Anterior cingulate cortex (tissue), 58 donors: ENCODE results near the gene TSHZ3.

Experiments
- DNase-seq, 58 donors: peaks; one replicate each; lab custom pipeline; 2025; lab: John Stamatoyannopoulos, UW

TSHZ3 gene

GRCh38 chr19:31355665-31356289, 6.5 kb upstream of the TSHZ3 start:
- no peak for DNase-seq

GRCh38 chr19:31354799-31355664, 5.8 kb upstream of the TSHZ3 start:
- no peak for DNase-seq

GRCh38 chr19:31354316-31354715, 5.1 kb upstream of the TSHZ3 start:
- no peak for DNase-seq

GRCh38 chr19:31353833-31354232, 4.6 kb upstream of the TSHZ3 start:
- DNase-seq: no peak

GRCh38 chr19:31352782-31353651, 3.8 kb upstream of the TSHZ3 start:
- no peak for DNase-seq

GRCh38 chr19:31352296-31352781, 3.1 kb upstream of the TSHZ3 start:
- DNase-seq: no peak

- peak in 1 of 58 donors; percentile 16 for DNase-seq
These were observed 2.6 kb upstream of the TSHZ3 start for GRCh38 chr19:31351855-31352195.

- DNase-seq: peak in 3 of 58 donors; percentile 9 to 23 (median 16)
These were observed 2.0 kb upstream of the TSHZ3 start for GRCh38 chr19:31351056-31351854.

GRCh38 chr19:31350693-31351055, 1.4 kb upstream of the TSHZ3 start:
- peak in 18 of 58 donors; percentile 10 to 54 (median 28) for DNase-seq

GRCh38 chr19:31350033-31350692, 927 bp upstream of the TSHZ3 start:
- peak in 1 of 58 donors; percentile 16 for DNase-seq

GRCh38 chr19:31348481-31349159, 616 bp downstream of the TSHZ3 start:
- peak in 4 of 58 donors; percentile 17 to 42 (median 32) for DNase-seq

- no peak for DNase-seq
These were observed 1.3 kb downstream of the TSHZ3 start for GRCh38 chr19:31347828-31348392.

GRCh38 chr19:31347354-31347753, 1.9 kb downstream of the TSHZ3 start:
- no peak for DNase-seq

- DNase-seq: no peak
These were observed 2.8 kb downstream of the TSHZ3 start for GRCh38 chr19:31346184-31347059.

GRCh38 chr19:31344403-31344802, 4.8 kb downstream of the TSHZ3 start:
- DNase-seq: no peak

- DNase-seq: no peak
These were observed 6.3 kb downstream of the TSHZ3 start for GRCh38 chr19:31342926-31343325.
